H1 (cell line): ENCODE measurements around the gene CAMTA1. TPM values are rescaled to one million over a fixed set of nuclear protein-coding genes. Genes with fewer than 3 reads are reported as not detected.

Experiments used
- BCL11A ChIP-seq, 2 experiments: IDR thresholded peaks; one replicate each; pipeline ENCODE4 v1.6.1; 2011; ENCODE audit warnings: low read depth in 2 of 2, low read length in 2 of 2, mild to moderate bottlenecking in 2 of 2
- CREB1 ChIP-seq: IDR thresholded peaks from 2 replicates; pipeline ENCODE4 v1.6.1; 2012; ENCODE audit warnings: inconsistent platforms
- POLR2A ChIP-seq, 2 experiments: IDR thresholded peaks; 1 replicate in 1 of 2; 2 replicates in 1 of 2; pipeline ENCODE4 v1.6.1; 2011; ENCODE audit warnings: low read depth in 2 of 2, low read length in 2 of 2, mild to moderate bottlenecking in 2 of 2; ENCODE audit errors: control extremely low read depth in 1 of 2
- SIX5 ChIP-seq: IDR thresholded peaks from 2 replicates; pipeline ENCODE4 v1.6.1; 2011; ENCODE audit warnings: mild to moderate bottlenecking, low read depth, low read length
- SP4 ChIP-seq: IDR thresholded peaks from 2 replicates; pipeline ENCODE4 v1.6.1; 2012; ENCODE audit warnings: low read length, inconsistent platforms
- polyA plus RNA-seq, 7 experiments: library from polyadenylated mRNA; depleted of rRNA in 3 of 7; stranded (reverse) in 5 of 7; unstranded in 2 of 7; fragments of >200 nt in 5 of 7; fragments of 200-250 nt in 2 of 7; gene quantifications; 1 replicate in 5 of 7; 2 replicates in 1 of 7; 4 replicates in 1 of 7; pipeline versions ENCODE4 v1.2.1 to v1.2.3, GENCODE V29; 2011 to 2013; ENCODE audit warnings: missing spikeins in 2 of 7, mixed read lengths in 2 of 7
- total RNA-seq: library from RNA; stranded (reverse); fragmentation: NEBNext Ultra II Directional; extraction: Animal tissue kit (Norgen Biotek cat#: 25700); gene quantifications from 2 replicates; pipeline ENCODE4 v1.2.1, GENCODE V29; 2021

CAMTA1 gene
- total and polyA plus RNA-seq, 2 of the 8 experiments (the other 6 are each of a cell fraction or from before 2014, with no cell fraction given): 65.0 to 119 TPM

- TF ChIP-seq SP4 (no peak), SIX5 (no peak), CREB1 (no peak), POLR2A (IDR thresholded peaks at IDR 0.05; ENCODE audit: control extremely low read depth in 1 of 2, low read depth in 2 of 2, low read length in 2 of 2) (no peak), BCL11A (IDR thresholded peaks at IDR 0.05; ENCODE audit: low read depth in 2 of 2, low read length in 2 of 2) (no peak)
These were observed 351.1 kb downstream of the CAMTA1 start (continued) for GRCh38 chr1:7136166-7136953.
